Osteocyte (in vitro differentiated cells): Measurements from ENCODE around the gene NPRL2. TPM values are rescaled to one million over a fixed set of nuclear protein-coding genes. Genes with fewer than 3 reads are reported as not detected.
A peak's percentile ranks its signal among the peaks of the same experiment; 100 is the strongest.

ENCODE experiments used
- DNase-seq: peaks from one replicate; pipeline ENCODE4 v3.0.0; 2021; ENCODE audit warnings: mixed read lengths; ENCODE audit not compliant: unreplicated experiment; ENCODE audit errors: extremely low spot score
- H3K27ac Mint-ChIP-seq: one replicate; pipeline ENCODE4 v1.8.0; 2021; ENCODE audit warnings: mild to moderate bottlenecking, mixed read lengths; ENCODE audit not compliant: unreplicated experiment
- H3K27me3 Mint-ChIP-seq: one replicate; pipeline ENCODE4 v1.8.0; 2021; ENCODE audit warnings: mixed read lengths; ENCODE audit not compliant: unreplicated experiment
- H3K36me3 Mint-ChIP-seq: one replicate; pipeline ENCODE4 v1.8.0; 2021; ENCODE audit warnings: mixed read lengths; ENCODE audit not compliant: unreplicated experiment
- H3K4me1 Mint-ChIP-seq: one replicate; pipeline ENCODE4 v1.8.0; 2021; ENCODE audit warnings: mixed read lengths; ENCODE audit not compliant: unreplicated experiment
- H3K4me3 Mint-ChIP-seq: one replicate; pipeline ENCODE4 v1.8.0; 2021; ENCODE audit warnings: mild to moderate bottlenecking, moderate library complexity, mixed read lengths; ENCODE audit not compliant: unreplicated experiment
- H3K9me3 Mint-ChIP-seq: one replicate; pipeline ENCODE4 v1.8.0; 2021; ENCODE audit warnings: mixed read lengths; ENCODE audit not compliant: unreplicated experiment
- total RNA-seq: library from RNA; stranded (reverse); gene quantifications from 2 replicates; pipeline ENCODE4 v1.2.1, GENCODE V29; 2021
- TF ChIP-seq, protein P1 (sequence below): fragments of 200-600 bp; sonication (generic); IDR thresholded peaks from 2 replicates; pipeline ENCODE4 v1.5.0; 2021; ENCODE audit warnings: antibody characterized with exemption, mild to moderate bottlenecking, moderate library complexity

The NPRL2 gene
- total RNA-seq, 1 donor from 2014 or later: 21.0 TPM

- Mint-ChIP-seq H3K27ac (no peak overlapping the region), H3K27me3 (peaks cover 2% of the 10 kb centered on the region), H3K4me3 (peak overlapping the region; percentile 71), H3K36me3 (no peaks in the 10 kb centered on the region), H3K9me3 (no peaks in the 10 kb centered on the region), H3K4me1 (no peaks in the 10 kb centered on the region)
- TF ChIP-seq, protein P1, sequence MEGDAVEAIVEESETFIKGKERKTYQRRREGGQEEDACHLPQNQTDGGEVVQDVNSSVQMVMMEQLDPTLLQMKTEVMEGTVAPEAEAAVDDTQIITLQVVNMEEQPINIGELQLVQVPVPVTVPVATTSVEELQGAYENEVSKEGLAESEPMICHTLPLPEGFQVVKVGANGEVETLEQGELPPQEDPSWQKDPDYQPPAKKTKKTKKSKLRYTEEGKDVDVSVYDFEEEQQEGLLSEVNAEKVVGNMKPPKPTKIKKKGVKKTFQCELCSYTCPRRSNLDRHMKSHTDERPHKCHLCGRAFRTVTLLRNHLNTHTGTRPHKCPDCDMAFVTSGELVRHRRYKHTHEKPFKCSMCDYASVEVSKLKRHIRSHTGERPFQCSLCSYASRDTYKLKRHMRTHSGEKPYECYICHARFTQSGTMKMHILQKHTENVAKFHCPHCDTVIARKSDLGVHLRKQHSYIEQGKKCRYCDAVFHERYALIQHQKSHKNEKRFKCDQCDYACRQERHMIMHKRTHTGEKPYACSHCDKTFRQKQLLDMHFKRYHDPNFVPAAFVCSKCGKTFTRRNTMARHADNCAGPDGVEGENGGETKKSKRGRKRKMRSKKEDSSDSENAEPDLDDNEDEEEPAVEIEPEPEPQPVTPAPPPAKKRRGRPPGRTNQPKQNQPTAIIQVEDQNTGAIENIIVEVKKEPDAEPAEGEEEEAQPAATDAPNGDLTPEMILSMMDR: no peak
- DNase-seq: no peak
Observed at GRCh38 chr3:50365842-50366220, 15.3 kb upstream of the NPRL2 start.

GRCh38 chr3:50365080-50365841 is 14.7 kb upstream of the NPRL2 start:
- H3K4me1 Mint-ChIP-seq: no peaks in the 10 kb centered on the region
- no peak overlapping the region for H3K27ac Mint-ChIP-seq
- no peaks in the 10 kb centered on the region for H3K36me3 Mint-ChIP-seq
- H3K4me3 Mint-ChIP-seq: peak overlapping the region; percentile 71
- no peaks in the 10 kb centered on the region for H3K27me3 Mint-ChIP-seq
- TF ChIP-seq, protein P1: no peak
- DNase-seq: no peak
- H3K9me3 Mint-ChIP-seq: no peaks in the 10 kb centered on the region

DNA sequence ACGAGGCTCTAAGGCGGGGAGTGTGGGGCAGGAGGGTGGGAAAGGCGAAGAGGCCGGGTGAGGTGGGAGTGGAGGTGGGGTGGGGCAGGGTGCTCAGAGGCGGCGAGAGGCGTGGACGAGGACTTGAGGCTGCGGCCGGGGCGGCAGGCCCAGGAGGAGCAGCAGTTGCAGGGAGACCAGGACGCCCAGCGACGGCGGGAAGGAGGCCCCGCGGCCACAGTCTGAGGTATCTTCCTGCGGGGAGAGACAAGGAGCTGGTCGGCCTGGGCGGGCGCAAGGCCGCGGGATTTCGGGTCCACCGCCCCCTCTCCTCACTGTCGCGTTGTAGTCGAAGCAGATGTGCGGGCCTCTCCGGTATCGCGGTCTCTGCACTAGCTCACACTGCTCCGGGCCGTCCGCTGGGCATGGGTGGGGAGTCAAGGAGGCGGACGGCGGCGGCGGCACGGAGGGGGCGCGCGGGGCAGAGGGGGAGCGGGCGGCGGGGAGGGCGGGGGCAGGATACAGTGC is 14.1 kb upstream of the NPRL2 start:
- peaks cover 6% of the 10 kb centered on the region for H3K4me1 Mint-ChIP-seq
- H3K9me3 Mint-ChIP-seq: no peaks in the 10 kb centered on the region
- H3K36me3 Mint-ChIP-seq: no peaks in the 10 kb centered on the region
- no peak overlapping the region for H3K27ac Mint-ChIP-seq
- peak overlapping the region; percentile 71 for H3K4me3 Mint-ChIP-seq
- no peaks in the 10 kb centered on the region for H3K27me3 Mint-ChIP-seq
- TF ChIP-seq, protein P1: no peak
- DNase-seq: no peak

DNA sequence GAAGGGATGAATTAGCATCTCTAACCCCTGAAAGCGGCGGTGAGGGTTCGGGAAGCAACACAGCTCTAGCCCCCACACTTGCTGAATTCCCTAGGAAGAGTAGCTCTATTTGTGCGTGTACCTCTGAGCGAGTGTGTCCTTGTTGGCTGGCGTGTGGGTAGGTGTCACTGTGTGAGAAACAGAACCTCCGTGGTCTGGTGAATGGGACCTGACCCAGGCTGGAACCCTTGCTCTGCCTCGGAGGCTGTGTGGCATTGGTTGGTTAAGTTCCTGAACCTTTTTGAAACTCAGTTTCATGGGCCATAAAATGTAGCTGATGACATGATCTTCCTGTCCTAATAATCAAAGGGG is 9.2 kb upstream of the NPRL2 start:
- peak overlapping the region; percentile 96 for H3K4me3 Mint-ChIP-seq
- TF ChIP-seq, protein P1: no peak
- peaks cover 34% of the 10 kb centered on the region for H3K4me1 Mint-ChIP-seq
- DNase-seq: no peak
- no peaks in the 10 kb centered on the region for H3K9me3 Mint-ChIP-seq
- peak overlapping the region; percentile 31 for H3K27ac Mint-ChIP-seq
- H3K27me3 Mint-ChIP-seq: no peaks in the 10 kb centered on the region
- peaks cover 2% of the 10 kb centered on the region for H3K36me3 Mint-ChIP-seq

DNA sequence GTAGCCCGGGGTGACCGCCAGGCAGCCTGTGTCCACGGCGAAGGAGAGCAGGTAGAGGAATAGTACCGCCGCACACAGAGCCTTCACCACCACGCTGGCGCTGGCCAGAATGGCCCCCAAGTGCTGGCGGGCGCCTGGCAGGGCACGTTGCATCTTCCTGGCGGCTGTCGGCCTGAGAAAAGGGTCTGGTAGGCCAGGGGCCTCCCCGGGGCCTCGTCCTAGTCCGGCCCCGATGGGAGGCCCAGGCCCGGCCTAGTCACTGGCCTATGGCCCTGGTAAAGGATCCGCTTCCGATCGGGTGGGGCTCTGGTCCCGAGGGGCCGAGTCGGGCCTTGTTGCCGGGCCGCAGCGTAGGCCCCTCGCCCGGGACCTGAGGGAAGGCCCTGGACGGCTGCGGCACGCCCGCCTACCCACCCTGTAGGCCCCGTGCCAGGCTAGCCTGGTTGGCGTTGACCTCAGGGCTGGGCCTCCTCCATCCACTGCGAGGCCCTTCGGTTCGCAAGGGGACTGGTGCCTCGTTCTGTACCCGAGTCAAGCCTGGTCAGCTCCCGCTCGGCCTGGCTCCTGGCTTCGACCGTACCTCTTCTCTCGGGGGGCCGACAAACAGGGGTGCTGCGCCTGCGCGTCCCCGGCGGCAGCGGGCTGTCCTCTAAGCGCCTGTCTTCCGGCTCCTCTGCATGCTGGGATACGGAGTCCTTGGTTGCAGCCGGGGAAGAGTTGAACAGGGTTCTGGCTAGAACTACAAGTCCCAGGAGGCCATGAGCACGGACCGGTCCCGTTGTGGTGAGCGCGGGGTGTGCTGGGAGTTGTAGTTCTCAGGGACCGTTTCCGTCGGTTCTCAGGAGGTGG is 8.6 kb upstream of the NPRL2 start, which contains the start of gene TMEM115:
Gene TMEM115 (minus strand): TSS at position 611 of the 849 bp plus-strand sequence. CDS start 458 bp downstream, at position 153.
- Mint-ChIP-seq H3K36me3 (peaks cover 5% of the 10 kb centered on the region), H3K4me1 (peaks cover 34% of the 10 kb centered on the region), H3K4me3 (peak within 1 kb of the TSS; percentile 96), H3K27ac (peak within 1 kb of the TSS; percentile 96), H3K9me3 (no peaks in the 10 kb centered on the region), H3K27me3 (no peaks in the 10 kb centered on the region)
- peak; percentile 98 for DNase-seq
- TF ChIP-seq, protein P1: no peak
